COLO668 (cell line): ENCODE data around the gene SV2C.

Experiments
- DNase-seq: peaks from one replicate; lab custom pipeline; 2025; ENCODE audit not compliant: unreplicated experiment; lab: John Stamatoyannopoulos, UW

SV2C gene

GRCh38 chr5:76376148-76376865 is 293.1 kb downstream of the SV2C start:
- DNase-seq = no peak

DNA sequence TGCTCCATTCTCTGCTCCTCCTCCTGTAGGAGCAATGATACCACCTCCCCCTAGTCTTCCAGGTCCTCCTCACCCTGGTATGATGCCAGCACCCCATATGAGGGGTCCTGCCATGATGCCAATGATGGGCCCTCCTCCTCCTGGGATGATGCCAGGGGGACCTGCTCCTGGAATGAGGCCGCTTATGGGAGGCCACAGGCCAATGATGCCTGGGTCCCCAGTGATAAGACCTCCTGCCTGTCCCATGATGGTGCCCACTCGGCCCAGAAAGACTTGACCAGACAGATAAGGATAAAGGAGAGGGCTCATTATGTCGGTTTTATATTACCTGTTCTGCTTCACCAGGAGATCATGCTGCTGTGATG is 293.7 kb downstream of the SV2C start:
- DNase-seq = no peak

GRCh38 chr5:76378355-76378754 is 295.2 kb downstream of the SV2C start:
- no peak for DNase-seq

- no peak for DNase-seq
Observed at GRCh38 chr5:76379316-76379715, 296.1 kb downstream of the SV2C start.

- no peak for DNase-seq
Observed at GRCh38 chr5:76379855-76380254, 296.7 kb downstream of the SV2C start.

- no peak for DNase-seq
Observed at GRCh38 chr5:76380346-76381066, 297.3 kb downstream of the SV2C start.

- no peak for DNase-seq
Observed at GRCh38 chr5:76383126-76383832, 300.1 kb downstream of the SV2C start.

DNA sequence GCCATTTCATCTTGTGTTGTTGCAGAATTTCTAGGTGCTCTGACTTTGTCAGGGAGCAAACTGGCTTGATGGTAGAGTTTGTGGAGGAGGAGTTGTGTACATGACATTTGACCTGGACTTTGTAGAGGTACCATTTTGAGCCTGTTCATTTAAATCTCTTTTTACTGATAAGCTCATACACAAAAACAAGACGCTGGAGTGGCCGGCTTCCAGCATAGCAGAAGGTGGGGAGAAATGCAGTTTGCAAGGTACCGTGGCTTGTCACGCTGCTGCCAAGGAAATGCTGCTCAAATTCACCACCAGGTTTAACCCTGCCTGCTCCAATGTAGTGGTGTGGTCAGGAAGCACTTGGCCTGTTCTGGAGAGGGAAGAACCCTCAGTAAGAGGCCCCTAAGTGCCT is 301.0 kb downstream of the SV2C start:
- no peak for DNase-seq

DNA sequence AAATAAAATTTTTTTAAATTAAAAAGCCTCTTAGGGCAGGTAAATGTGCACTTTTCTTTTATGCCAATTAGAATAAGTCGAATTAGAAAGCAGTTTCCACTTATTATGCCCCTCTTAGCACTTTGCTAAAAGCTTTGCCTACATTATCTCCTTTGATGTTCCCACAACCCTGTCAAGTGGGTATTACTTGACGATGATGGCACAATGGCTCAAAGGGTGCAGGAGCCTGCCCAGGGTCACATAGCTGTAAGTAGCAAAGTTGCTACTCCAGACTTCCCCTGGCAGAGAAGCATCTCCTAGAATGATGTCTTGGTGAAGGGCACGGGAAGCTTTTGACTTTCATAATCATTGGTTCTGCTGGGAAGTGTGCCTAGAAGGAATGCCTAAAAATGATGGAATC is 301.5 kb downstream of the SV2C start:
- DNase-seq = no peak

GRCh38 chr5:76385540-76385939 is 302.4 kb downstream of the SV2C start:
- no peak for DNase-seq

GRCh38 chr5:76386360-76386759 is 303.2 kb downstream of the SV2C start:
- no peak for DNase-seq

- no peak for DNase-seq
Observed at GRCh38 chr5:76388236-76388635, 305.1 kb downstream of the SV2C start.

DNA sequence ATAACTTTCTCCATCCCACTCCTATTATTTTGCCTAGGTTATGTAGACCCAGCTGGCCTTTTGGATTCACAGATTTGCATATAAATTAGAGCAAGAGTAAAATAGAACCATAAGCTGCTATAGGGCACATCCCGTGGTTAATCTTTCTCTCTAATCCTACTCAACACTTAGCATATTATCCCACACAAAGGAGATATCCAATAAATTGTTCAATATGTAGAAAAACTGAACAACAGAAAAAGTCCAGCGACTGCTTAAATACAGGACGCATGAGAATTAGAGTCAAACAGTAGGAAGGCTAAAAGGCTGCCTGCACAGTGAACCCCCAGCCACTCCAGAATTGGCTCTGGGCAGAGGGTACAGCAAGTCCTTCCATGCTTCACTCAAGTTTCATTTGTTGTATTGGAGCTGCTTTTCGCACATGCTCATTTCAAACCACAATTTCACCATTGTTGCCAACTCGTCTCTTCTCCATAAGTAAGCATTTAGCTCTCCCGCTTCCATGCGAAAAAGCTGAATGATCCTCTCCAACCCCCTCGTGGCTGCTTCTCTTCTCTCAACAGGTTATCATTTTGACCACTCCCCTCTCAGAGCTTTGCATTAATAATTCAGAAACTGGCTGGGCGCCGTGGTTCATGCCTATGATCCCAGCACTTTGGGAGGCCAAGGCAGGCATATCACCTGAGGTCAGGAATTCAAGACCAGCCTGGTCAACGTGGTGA is 305.8 kb downstream of the SV2C start:
- DNase-seq = no peak

GRCh38 chr5:76389513-76390154 is 306.5 kb downstream of the SV2C start:
- DNase-seq = no peak

DNA sequence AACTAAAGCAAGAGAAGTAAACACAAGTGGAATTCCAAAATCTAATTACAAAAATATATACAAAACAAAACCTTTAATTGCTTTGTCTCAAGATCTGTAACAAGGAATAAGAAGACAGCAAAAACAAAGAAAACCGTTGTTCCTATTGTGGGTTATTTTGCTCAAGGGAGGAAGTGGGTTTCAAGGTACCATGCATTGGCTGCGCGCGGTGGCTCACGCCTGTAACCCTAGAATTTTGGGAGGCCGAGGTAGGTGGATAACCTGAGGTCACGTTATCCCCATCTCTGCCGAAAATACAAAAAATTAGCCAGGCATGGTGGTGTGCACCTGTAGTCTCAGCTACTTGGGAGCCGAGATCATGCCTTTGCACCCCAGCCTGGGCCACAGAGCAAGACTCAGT is 307.8 kb downstream of the SV2C start:
- DNase-seq = no peak

- no peak for DNase-seq
Observed at GRCh38 chr5:76393035-76393680, 310.0 kb downstream of the SV2C start.

GRCh38 chr5:76397200-76397599 is 314.0 kb downstream of the SV2C start:
- no peak for DNase-seq

GRCh38 chr5:76399268-76399667 is 316.1 kb downstream of the SV2C start:
- no peak for DNase-seq

DNA sequence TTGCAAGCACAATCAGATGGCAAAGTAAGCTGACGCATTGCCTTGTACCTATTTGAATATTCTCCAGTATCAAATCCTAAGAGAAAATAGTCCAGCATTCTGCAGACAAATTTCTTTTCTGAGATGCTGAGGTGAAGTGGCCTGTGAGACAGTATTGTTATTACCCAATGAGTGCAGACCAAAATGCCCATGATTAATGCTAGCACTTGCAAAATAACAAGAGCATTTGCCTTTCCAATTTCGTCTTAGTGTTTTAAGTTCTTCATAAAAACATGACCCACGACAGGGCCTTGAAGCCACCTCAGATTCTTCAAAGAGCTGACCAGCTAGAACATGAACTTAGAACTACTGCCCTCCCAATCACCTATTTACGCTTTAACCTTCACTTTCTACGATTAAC is 317.3 kb downstream of the SV2C start:
- DNase-seq = no peak

GRCh38 chr5:76401801-76402250 is 318.6 kb downstream of the SV2C start:
- no peak for DNase-seq
